HCT116 (cell line): Measurements from ENCODE around the gene ICE1. TPM values are rescaled to one million over a fixed set of nuclear protein-coding genes. Genes with fewer than 3 reads are reported as not detected.
A peak's percentile ranks its signal among the peaks of the same experiment; 100 is the strongest.

Source experiments
- ATAC-seq: fragments of 200-7000 bp; cut with Tn5 transposase; 2 replicates; pipeline ENCODE4 v1.9.1; 2020; ENCODE audit warnings: mild to moderate bottlenecking, moderate library complexity
- BruUV-seq: library from RNA; stranded (reverse); fragments of 400-500 nt; replicated peaks from 2 replicates; lab custom pipeline; 2021; lab: Mats Ljungman, UMichigan
- CTCF ChIA-PET: fragments of 300-600 bp; sonication (Branson Sonifier 250); formaldehyde crosslinking; loops from one replicate; lab custom pipeline; 2021; ENCODE audit warnings: antibody characterized with exemption; lab: Charles Lee
- POLR2A ChIA-PET: fragments of 300-600, 350-600 bp; sonication (Branson Sonifier 250); formaldehyde crosslinking; loops from one replicate; lab custom pipeline; 2021; ENCODE audit warnings: antibody characterized with exemption; lab: Charles Lee
- RAD21 ChIA-PET, 2 experiments: fragments of 300-600 bp; sonication (Branson Sonifier 250); formaldehyde crosslinking; loops; one replicate each; lab custom pipeline; 2023; ENCODE audit warnings: low total read pairs in 2 of 2; ENCODE audit not compliant: uncharacterized antibody in 2 of 2, unreplicated experiment in 2 of 2, low non-redundant PET in 1 of 2; lab: Charles Lee
- DNase-seq: peaks from one replicate; pipeline ENCODE4 v3.0.0-alpha.2; 2010; ENCODE audit warnings: low read depth, low spot score
- H2AFZ ChIP-seq: fragments of 200-600 bp; shearing (Covaris generic), sonication (generic); 2 replicates; pipeline ENCODE4 v1.6.1; 2017; ENCODE audit warnings: low read depth, mixed run types, mixed read lengths, antibody characterized with exemption, low read length; ENCODE audit not compliant: poor library complexity, severe bottlenecking
- H3K27ac ChIP-seq: 2 replicates; pipeline ENCODE4 v1.5.1; 2012; ENCODE audit warnings: low read depth, low read length
- H3K27me3 ChIP-seq: fragments of 200-600 bp; sonication (generic); 2 replicates; pipeline ENCODE4 v1.6.1; 2016; ENCODE audit warnings: mixed run types, low read length, mixed read lengths; ENCODE audit not compliant: insufficient read depth
- H3K36me3 ChIP-seq, 2 experiments: fragments of 200-500 bp in 1 of 2; fragments of 200-600 bp in 1 of 2; sonication (Bioruptor generic) in 1 of 2; sonication (generic) in 1 of 2; 2 replicates each; pipeline versions ENCODE4 v1.5.1 to v1.6.1; 2014 to 2016; ENCODE audit warnings: low read length in 2 of 2, inconsistent platforms in 1 of 2, mixed read lengths in 1 of 2, mixed run types in 1 of 2; ENCODE audit not compliant: insufficient read depth in 2 of 2, control insufficient read depth in 1 of 2
- H3K4me1 ChIP-seq, 2 experiments: fragments of 200-600 bp in 1 of 2; sonication (generic) in 1 of 2; 2 replicates each; pipeline versions ENCODE4 v1.5.1 to v1.6.1; 2012 to 2017; ENCODE audit warnings: low read length in 2 of 2, inconsistent platforms in 1 of 2, mild to moderate bottlenecking in 1 of 2, mixed read lengths in 1 of 2, mixed run types in 1 of 2, moderate library complexity in 1 of 2; ENCODE audit not compliant: insufficient read depth in 2 of 2, control insufficient read depth in 1 of 2
- H3K4me2 ChIP-seq: fragments of 200-600 bp; sonication (generic); 2 replicates; pipeline ENCODE4 v1.6.1; 2017; ENCODE audit warnings: mixed run types, low read length, mixed read lengths
- H3K4me3 ChIP-seq, 2 experiments: fragments of 200-600 bp in 1 of 2; sonication (generic) in 1 of 2; replicated peaks in 1 of 2; 2 replicates each; pipeline ENCODE4 v1.5.1; 2011 to 2016; ENCODE audit warnings: low read length in 2 of 2, control low read depth in 1 of 2, low read depth in 1 of 2, mild to moderate bottlenecking in 1 of 2, mixed read lengths in 1 of 2, mixed run types in 1 of 2
- H3K79me2 ChIP-seq: fragments of 200-600 bp; sonication (generic); 2 replicates; pipeline ENCODE4 v1.6.1; 2017; ENCODE audit warnings: mild to moderate bottlenecking, mixed run types, low read length, moderate library complexity, mixed read lengths; ENCODE audit not compliant: insufficient read depth
- H3K9ac ChIP-seq: fragments of 200-600 bp; sonication (generic); 2 replicates; pipeline ENCODE4 v1.6.1; 2016; ENCODE audit warnings: low read length, mixed read lengths
- H3K9me2 ChIP-seq: fragments of 200-600 bp; sonication (generic), shearing (Covaris generic); 2 replicates; pipeline ENCODE4 v1.6.1; 2017; ENCODE audit warnings: mixed run types, mild to moderate bottlenecking, moderate library complexity; ENCODE audit not compliant: insufficient read depth
- H3K9me3 ChIP-seq, 2 experiments: fragments of 200-500 bp in 1 of 2; fragments of 200-600 bp in 1 of 2; sonication (Bioruptor generic) in 1 of 2; sonication (generic) in 1 of 2; 2 replicates each; pipeline ENCODE4 v1.6.1; 2014 to 2017; ENCODE audit warnings: low read length in 2 of 2, mixed read lengths in 2 of 2, inconsistent platforms in 1 of 2, low read depth in 1 of 2, mild to moderate bottlenecking in 1 of 2, mixed run types in 1 of 2, moderate library complexity in 1 of 2; ENCODE audit not compliant: control insufficient read depth in 1 of 2, insufficient read depth in 1 of 2
- H4K20me1 ChIP-seq: fragments of 200-600 bp; sonication (generic), shearing (Covaris generic); 2 replicates; pipeline ENCODE4 v1.6.1; 2017; ENCODE audit warnings: mixed run types, mild to moderate bottlenecking, moderate library complexity; ENCODE audit not compliant: insufficient read depth
- EZH2phosphoT487 ChIP-seq: fragments of 200-600 bp; IDR thresholded peaks from 2 replicates; pipeline ENCODE4 v1.6.1; 2018; ENCODE audit warnings: antibody characterized with exemption, borderline replicate concordance
- POLR2A ChIP-seq: IDR thresholded peaks from 2 replicates; pipeline ENCODE4 v1.7.0; 2011; ENCODE audit warnings: borderline replicate concordance; ENCODE audit not compliant: insufficient read depth, insufficient read length; ENCODE audit errors: extremely low read depth
- POLR2AphosphoS5 ChIP-seq: IDR thresholded peaks from 2 replicates; pipeline ENCODE4 v1.6.1; 2011; ENCODE audit warnings: mild to moderate bottlenecking, low read depth, low read length, moderate library complexity
- RAD21 ChIP-seq: IDR thresholded peaks from 2 replicates; pipeline ENCODE4 v1.6.1; 2012; ENCODE audit warnings: low read depth, mild to moderate bottlenecking
- ZFX ChIP-seq: fragments of 450-650 bp; IDR thresholded peaks from 2 replicates; pipeline ENCODE4 v1.6.1; 2017
- ZNF274 ChIP-seq: fragments of 200-500 bp; sonication (Bioruptor generic); IDR thresholded peaks from 2 replicates; pipeline ENCODE4 v1.6.1; 2014; ENCODE audit warnings: mild to moderate bottlenecking, low read depth, low read length, inconsistent platforms
- intact Hi-C: fragments of 100-400 bp; cut with micrococcal nuclease; formaldehyde crosslinking; loops from 2 replicates; pipeline ENCODE4 v1.10.0; 2022
- total RNA-seq: library from RNA; stranded (reverse); gene quantifications from one replicate; pipeline ENCODE4 v1.2.1, GENCODE V29; 2021; ENCODE audit not compliant: unreplicated experiment
- TF ChIP-seq, protein P1 (sequence below): IDR thresholded peaks from 2 replicates; pipeline ENCODE4 v1.6.1; 2012; ENCODE audit warnings: low read depth

Gene ICE1
- total RNA-seq, 1 experiment from 2014 or later, result 30.0 TPM

DNA sequence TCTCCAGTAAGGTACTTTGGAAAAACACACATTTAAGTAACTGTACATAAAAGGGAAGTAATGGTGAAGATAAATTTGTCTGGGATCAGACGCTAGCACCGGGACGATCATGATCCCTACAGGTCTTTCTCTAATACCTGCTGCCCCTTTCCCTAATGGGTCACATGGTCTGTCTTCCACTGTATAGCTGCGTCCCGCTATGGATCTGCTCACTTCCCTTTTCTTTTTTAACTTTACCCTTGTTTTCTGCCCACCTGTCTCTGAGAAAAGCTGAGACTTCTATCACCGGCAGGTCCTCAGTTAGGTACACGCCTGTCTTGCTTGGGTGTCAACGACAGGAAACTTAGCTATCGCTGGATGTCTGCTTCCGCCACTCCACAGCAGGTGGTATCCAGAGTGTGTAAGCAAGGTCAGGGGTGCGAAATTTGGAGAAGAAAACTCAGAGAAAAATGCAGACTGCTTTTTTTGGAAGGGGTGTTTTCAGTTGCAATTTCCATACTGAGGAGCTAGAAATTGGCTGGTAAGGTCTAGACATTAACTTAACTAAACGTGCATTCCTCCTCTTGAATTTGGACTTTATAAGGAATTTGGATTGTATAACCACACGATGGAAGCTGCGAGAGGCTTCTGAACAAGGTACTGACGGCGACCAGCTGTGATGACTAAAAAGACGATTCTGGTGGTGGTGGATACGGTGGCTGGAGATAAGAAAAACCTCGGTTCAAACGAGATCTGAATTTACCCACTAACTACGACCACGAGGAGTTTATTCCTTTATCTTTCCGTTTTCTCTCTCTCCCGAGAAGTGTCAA is 1.1 kb upstream of the ICE1 start:
- peaks cover 19 to 30% of the 10 kb centered on the region in 2 experiments; a peak in 3 of 4 replicates for H3K4me1 ChIP-seq
- H3K79me2 ChIP-seq, result peaks cover 38% of the 10 kb centered on the region
- BruUV-seq, result TSS peak; percentile 80
- no peaks in the 10 kb centered on the region for H3K9me2 ChIP-seq
- ChIA-PET RAD21 (no interaction called here), POLR2A (interaction anchor here (2.0 kb wide), 1 partner anchor 275 kb away, joined by 7 read pairs; no protein-coding TSS in a partner anchor), CTCF (interaction anchor here (0.8 to 2.9 kb wide), 5 partner anchors 279 to 545 kb away, joined by 3 to 10 read pairs (median 3); no protein-coding TSS in a partner anchor)
- no peak overlapping the region for H2AFZ ChIP-seq
- H3K27ac ChIP-seq, result peak overlapping the region; percentile 84
- no peaks in the 10 kb centered on the region for H3K27me3 ChIP-seq
- intact Hi-C loops, result loop anchor here (5.0 kb wide), 1 partner anchor 79 kb away; no protein-coding TSS in a partner anchor
- H3K4me2 ChIP-seq, result peak overlapping the region; percentile 92
- no peaks in the 10 kb centered on the region; a peak in 1 of 4 replicates for H3K36me3 ChIP-seq
- no peaks in the 10 kb centered on the region for H4K20me1 ChIP-seq
- no peaks in the 10 kb centered on the region for H3K9me3 ChIP-seq
- H3K4me3 ChIP-seq, result peak overlapping the region; percentile 91 to 94
- H3K9ac ChIP-seq, result peak overlapping the region; percentile 86
- no peak for DNase-seq
- TF ChIP-seq POLR2AphosphoS5 (no peak), POLR2A (no peak), RAD21 (no peak), ZFX (no peak), EZH2phosphoT487 (no peak), ZNF274 (no peak)
- TF ChIP-seq, protein P1, sequence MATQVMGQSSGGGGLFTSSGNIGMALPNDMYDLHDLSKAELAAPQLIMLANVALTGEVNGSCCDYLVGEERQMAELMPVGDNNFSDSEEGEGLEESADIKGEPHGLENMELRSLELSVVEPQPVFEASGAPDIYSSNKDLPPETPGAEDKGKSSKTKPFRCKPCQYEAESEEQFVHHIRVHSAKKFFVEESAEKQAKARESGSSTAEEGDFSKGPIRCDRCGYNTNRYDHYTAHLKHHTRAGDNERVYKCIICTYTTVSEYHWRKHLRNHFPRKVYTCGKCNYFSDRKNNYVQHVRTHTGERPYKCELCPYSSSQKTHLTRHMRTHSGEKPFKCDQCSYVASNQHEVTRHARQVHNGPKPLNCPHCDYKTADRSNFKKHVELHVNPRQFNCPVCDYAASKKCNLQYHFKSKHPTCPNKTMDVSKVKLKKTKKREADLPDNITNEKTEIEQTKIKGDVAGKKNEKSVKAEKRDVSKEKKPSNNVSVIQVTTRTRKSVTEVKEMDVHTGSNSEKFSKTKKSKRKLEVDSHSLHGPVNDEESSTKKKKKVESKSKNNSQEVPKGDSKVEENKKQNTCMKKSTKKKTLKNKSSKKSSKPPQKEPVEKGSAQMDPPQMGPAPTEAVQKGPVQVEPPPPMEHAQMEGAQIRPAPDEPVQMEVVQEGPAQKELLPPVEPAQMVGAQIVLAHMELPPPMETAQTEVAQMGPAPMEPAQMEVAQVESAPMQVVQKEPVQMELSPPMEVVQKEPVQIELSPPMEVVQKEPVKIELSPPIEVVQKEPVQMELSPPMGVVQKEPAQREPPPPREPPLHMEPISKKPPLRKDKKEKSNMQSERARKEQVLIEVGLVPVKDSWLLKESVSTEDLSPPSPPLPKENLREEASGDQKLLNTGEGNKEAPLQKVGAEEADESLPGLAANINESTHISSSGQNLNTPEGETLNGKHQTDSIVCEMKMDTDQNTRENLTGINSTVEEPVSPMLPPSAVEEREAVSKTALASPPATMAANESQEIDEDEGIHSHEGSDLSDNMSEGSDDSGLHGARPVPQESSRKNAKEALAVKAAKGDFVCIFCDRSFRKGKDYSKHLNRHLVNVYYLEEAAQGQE, result no peak
- no peak for ATAC-seq
